Activated B cell treated with CpG ODN at 0.5 μM for 24 hours (primary cell): ENCODE measurements around the gene NDUFB10. TPM values are rescaled to one million over a fixed set of nuclear protein-coding genes. Genes with fewer than 3 reads are reported as not detected.

Experiments used
- ATAC-seq: fragments of 200-7000 bp; cut with Tn5 transposase; one replicate; pipeline ENCODE4 v1.10.0; 2021; ENCODE audit warnings: low read depth, mild to moderate bottlenecking, moderate library complexity
- CTCF ChIA-PET: fragments of 350-600 bp; sonication (Branson Sonifier 250); formaldehyde crosslinking; loops from one replicate; lab custom pipeline; 2021; ENCODE audit warnings: antibody characterized with exemption; lab: Charles Lee
- POLR2A ChIA-PET: fragments of 350-600 bp; sonication (Branson Sonifier 250); formaldehyde crosslinking; loops from one replicate; lab custom pipeline; 2021; ENCODE audit warnings: antibody characterized with exemption; lab: Charles Lee
- DNase-seq: peaks from one replicate; pipeline ENCODE4 v3.0.0; 2022
- H3K27ac Mint-ChIP-seq: one replicate; pipeline ENCODE4 v1.8.0; 2020; ENCODE audit warnings: mixed read lengths
- H3K27me3 Mint-ChIP-seq: one replicate; pipeline ENCODE4 v1.8.0; 2021; ENCODE audit warnings: mixed read lengths
- H3K36me3 Mint-ChIP-seq: one replicate; pipeline ENCODE4 v1.8.0; 2021; ENCODE audit warnings: low read depth, mixed read lengths
- H3K4me1 Mint-ChIP-seq: one replicate; pipeline ENCODE4 v1.8.0; 2021; ENCODE audit warnings: mixed read lengths
- H3K4me3 Mint-ChIP-seq: one replicate; pipeline ENCODE4 v1.8.0; 2020; ENCODE audit warnings: mild to moderate bottlenecking, mixed read lengths
- H3K9me3 Mint-ChIP-seq: one replicate; pipeline ENCODE4 v1.8.0; 2020; ENCODE audit warnings: mixed read lengths
- intact Hi-C: fragments of 100-400 bp; cut with micrococcal nuclease; formaldehyde crosslinking; loops from one replicate; pipeline ENCODE4 v1.15.1; 2024
- total RNA-seq: library from RNA; stranded (reverse); gene quantifications from 2 replicates; pipeline ENCODE4 v1.2.3, GENCODE V29; 2022
- TF ChIP-seq, protein P1 (sequence below): fragments of 200-600 bp; IDR thresholded peaks from one replicate; pipeline ENCODE4 v1.8.0; 2022; ENCODE audit warnings: antibody characterized with exemption, mild to moderate bottlenecking

Gene NDUFB10
- total RNA-seq, 1 donor from 2014 or later, result 77.4 TPM

DNA sequence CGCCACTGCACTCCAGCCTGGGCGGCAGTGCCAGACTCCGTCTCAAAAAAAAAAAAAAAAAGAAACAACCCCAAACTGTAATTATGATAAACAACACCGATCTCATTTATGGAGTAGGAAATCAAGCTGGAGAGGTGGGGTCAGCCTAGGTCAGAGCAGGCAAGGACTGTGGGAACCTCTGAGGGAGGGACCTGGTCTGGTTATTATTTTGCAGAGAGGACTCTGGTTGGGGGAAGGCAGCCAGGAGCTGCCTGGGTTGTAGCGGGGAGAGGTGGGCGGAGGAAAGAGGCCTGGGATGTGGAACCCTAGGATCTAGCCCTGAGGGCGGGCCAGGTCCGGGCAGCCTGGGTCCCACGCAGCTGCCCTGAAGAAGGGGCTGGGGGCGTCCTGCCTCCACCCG lies 30.2 kb upstream of the NDUFB10 start:
- peak overlapping the region; percentile 78 for H3K4me3 Mint-ChIP-seq
- H3K27me3 Mint-ChIP-seq, result peaks cover 11% of the 10 kb centered on the region
- DNase-seq (no peak), ATAC-seq (peak; percentile 13)
- POLR2A ChIA-PET, result interaction anchor here (0.7 to 1.0 kb wide), 4 partner anchors 35 to 937 kb away, joined by 4 to 7 read pairs (median 5); partner anchors contain the start of gene RPS2
- TF ChIP-seq, protein P1, sequence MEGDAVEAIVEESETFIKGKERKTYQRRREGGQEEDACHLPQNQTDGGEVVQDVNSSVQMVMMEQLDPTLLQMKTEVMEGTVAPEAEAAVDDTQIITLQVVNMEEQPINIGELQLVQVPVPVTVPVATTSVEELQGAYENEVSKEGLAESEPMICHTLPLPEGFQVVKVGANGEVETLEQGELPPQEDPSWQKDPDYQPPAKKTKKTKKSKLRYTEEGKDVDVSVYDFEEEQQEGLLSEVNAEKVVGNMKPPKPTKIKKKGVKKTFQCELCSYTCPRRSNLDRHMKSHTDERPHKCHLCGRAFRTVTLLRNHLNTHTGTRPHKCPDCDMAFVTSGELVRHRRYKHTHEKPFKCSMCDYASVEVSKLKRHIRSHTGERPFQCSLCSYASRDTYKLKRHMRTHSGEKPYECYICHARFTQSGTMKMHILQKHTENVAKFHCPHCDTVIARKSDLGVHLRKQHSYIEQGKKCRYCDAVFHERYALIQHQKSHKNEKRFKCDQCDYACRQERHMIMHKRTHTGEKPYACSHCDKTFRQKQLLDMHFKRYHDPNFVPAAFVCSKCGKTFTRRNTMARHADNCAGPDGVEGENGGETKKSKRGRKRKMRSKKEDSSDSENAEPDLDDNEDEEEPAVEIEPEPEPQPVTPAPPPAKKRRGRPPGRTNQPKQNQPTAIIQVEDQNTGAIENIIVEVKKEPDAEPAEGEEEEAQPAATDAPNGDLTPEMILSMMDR, result no peak
- intact Hi-C loops, result loop anchor here (1.0 to 2.0 kb wide), 3 partner anchors 14 to 156 kb away; partner anchors contain the start of genes EME2, MRPS34 and MSRB1
- H3K36me3 Mint-ChIP-seq, result no peaks in the 10 kb centered on the region
- H3K27ac Mint-ChIP-seq, result no peak overlapping the region
- no peaks in the 10 kb centered on the region for H3K9me3 Mint-ChIP-seq
- CTCF ChIA-PET, result no interaction called here
- H3K4me1 Mint-ChIP-seq, result peaks cover 2% of the 10 kb centered on the region

DNA sequence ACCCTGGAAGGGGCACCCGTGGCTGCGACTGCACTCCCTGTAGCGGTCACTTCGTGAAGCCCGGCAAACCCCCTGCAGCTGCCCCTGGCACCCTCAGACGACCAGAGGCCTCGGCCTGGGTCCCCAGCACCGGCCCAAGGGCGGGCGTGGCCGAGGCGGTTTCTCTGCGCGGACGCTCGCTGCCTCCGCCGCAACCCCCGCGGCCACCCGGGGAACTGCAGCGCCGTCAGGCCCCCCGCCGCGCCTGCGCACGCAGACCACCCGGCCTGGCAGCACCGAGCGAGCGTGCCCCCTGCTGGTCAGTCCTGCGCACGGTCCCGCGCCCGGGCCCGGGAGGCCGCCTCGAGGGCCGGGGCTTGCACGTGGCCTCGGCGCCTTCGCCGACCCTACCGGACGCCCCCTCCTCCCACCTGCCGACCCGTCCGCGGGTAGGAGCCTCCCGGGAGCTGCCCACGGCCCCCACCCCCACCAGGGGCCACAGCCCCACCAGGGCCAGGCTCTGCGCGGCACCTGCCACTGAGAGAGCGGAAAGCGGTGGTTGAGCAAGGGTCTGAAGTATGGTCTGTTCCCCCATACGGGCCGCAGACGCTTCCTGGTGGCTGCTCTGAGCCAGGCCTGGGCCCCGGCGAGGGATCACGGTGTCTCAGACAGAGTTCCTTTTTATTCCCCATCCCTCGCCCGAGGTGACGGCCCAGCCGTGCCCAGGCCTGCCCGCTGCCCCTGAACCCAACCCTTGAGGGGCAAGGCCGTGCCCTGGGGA lies 29.6 kb upstream of the NDUFB10 start:
- TF ChIP-seq, protein P1, result peak; percentile 92
- CTCF ChIA-PET, result no interaction called here
- DNase-seq, result peak; percentile 97
- ATAC-seq, result peak; percentile 98
- Mint-ChIP-seq H3K9me3 (no peaks in the 10 kb centered on the region), H3K36me3 (no peaks in the 10 kb centered on the region), H3K27me3 (peaks cover 6% of the 10 kb centered on the region), H3K4me3 (peak overlapping the region; percentile 64), H3K4me1 (peaks cover 2% of the 10 kb centered on the region), H3K27ac (no peak overlapping the region)
- POLR2A ChIA-PET, result interaction anchor here (0.7 to 1.0 kb wide), 3 partner anchors 35 to 319 kb away, joined by 4 to 7 read pairs (median 5); partner anchors contain the start of gene RPS2
- intact Hi-C loops, result loop anchor here (1.0 to 2.0 kb wide), 3 partner anchors 13 to 157 kb away; partner anchors contain the start of genes EME2, MRPS34 and MSRB1

DNA sequence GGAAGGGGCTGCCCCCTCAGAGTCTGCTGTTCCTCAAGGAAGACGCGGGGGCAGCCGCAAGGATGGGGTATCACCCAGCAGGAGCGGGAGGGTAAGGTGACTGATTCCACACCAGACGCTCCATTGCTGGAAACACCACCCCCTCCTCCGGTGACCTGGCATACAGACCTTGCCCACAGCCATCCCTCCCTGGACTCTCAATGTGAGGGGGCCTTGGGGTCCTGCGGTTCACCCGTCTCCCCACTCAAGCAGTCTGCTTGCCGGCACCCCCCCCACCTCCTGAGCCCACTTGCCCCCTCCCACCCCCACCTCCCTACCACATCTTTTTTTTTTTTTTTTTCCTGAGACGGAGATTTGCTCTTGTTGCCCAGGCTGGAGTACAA lies 29.0 kb upstream of the NDUFB10 start:
- POLR2A ChIA-PET, result no interaction called here

DNA sequence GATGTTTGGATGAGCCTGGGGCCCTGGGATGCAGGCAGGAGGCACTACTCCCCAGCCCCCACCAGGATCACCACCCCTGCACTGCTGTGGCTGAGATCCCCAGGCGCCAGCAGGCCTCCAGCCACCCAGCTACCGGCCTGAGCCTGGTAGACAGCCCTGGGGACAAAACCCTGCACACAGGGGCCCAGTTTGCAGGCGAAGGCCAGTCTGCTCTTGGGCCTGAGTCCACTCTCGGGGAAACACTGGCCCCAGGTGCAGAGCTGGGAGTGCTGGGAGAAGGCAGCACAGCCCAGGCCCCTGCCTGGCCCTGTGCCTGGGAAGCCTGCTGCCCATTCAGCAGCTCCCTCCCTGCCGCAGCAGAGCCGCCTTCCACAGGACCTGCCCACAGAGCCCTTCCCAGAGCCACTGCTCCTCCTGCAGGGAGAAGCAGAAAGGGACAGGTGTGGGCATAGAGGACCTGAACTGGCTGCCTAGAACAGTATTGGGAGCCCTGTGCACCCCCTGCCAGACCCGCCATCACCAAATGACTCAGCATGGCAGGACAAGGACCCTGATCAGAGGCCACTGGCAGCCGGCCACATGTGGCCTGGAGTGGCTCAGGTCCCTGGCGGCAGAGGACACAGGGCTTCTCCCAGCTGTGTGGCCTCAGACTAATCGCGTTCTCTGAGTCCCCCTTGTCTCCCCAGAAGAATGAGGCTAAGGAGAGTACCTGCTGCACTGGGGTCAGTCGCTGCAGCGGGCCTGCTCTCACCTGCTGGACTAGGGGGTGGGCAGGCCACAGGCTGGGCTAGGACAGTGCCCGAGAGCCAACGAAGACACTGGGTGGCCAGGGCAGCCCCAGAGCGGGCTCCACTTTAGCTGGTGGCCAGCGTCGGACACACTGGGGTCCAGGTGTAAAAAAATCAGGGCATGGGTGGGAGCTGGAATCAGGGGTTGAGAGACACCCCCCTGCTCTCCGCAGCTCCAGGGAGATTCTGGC lies 27.0 kb upstream of the NDUFB10 start:
- H3K4me1 Mint-ChIP-seq, result peaks cover 2% of the 10 kb centered on the region
- DNase-seq, result no peak
- peaks cover 3% of the 10 kb centered on the region for H3K36me3 Mint-ChIP-seq
- ATAC-seq, result no peak
- intact Hi-C loops, result no loop called here
- no peaks in the 10 kb centered on the region for H3K27me3 Mint-ChIP-seq
- H3K27ac Mint-ChIP-seq, result no peak overlapping the region
- no peak overlapping the region for H3K4me3 Mint-ChIP-seq
- ChIA-PET POLR2A (no interaction called here), CTCF (no interaction called here)
- TF ChIP-seq, protein P1, result no peak
- no peaks in the 10 kb centered on the region for H3K9me3 Mint-ChIP-seq

More for the DNA sequence above, 29.0 kb upstream of the NDUFB10 start:
- peaks cover under 1% of the 10 kb centered on the region for H3K27me3 Mint-ChIP-seq
- ATAC-seq (no peak), DNase-seq (no peak)
- H3K27ac Mint-ChIP-seq, result no peak overlapping the region
- H3K4me1 Mint-ChIP-seq, result peaks cover 2% of the 10 kb centered on the region
- CTCF ChIA-PET, result no interaction called here
- no peaks in the 10 kb centered on the region for H3K9me3 Mint-ChIP-seq
- H3K4me3 Mint-ChIP-seq, result no peak overlapping the region
- no peaks in the 10 kb centered on the region for H3K36me3 Mint-ChIP-seq
- intact Hi-C loops, result no loop called here
- TF ChIP-seq, protein P1, result no peak
